ENCODE data around the gene PLCD1.
"Not testable (repeated sequence)": the region's sequence is repeated elsewhere in the genome, so short reads cannot be mapped to it uniquely, and the experiment has no call there.

The PLCD1 gene

DNA sequence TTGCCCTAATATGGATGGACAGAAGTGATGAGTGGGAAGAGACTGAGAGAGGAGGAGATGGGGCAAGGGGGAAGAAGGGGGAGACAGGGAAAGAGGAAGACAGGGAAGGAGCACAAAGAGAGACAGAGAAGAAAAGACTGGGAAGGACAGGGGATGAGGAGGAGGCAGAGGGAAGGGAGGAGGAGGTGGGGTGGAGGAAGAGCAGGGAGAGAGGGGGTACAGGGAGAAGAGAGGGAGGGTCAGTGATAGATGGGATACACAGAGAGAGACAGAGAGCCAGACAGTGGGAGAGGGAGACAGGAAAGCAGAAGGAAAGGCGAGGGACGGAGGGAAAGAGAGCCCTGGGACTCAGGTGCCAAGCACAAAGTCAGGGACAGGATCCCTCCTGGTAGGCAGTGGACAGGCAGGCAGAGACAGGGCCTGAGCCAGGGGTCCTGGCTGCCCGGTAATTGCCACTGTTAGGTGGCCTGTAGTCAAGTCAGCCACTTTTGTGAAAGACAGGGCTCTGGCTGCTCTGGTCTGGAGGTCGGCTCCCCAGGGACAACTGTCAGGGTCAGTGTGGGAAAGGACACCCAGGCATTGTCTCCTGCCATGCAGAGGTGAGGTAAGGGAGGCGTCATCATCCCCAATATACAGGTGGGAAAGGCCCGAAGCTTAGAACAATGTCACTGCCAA, 29.1 kb downstream of the PLCD1 start:
- DNase-seq (ENCODE audit: low read depth), result no peak

DNA sequence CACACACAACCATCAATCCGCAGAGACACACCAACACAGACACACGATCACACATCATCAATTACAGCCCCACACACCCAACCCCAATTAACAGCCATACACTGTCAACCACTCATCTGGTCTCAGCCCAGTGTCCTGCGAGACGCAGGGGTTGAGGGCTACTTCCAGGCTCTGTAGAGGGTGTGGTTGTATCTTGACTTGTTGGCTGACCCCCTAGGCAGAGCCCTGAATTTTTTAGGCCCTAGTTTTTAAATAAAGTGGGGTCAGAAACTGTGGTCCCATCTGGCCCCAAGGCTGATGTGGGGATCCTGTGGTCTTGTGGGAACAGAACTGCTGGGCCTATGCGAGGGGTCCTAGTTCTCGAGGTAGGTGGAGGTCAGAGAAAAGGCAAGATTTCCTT, 29.6 kb downstream of the PLCD1 start:
- DNase-seq (ENCODE audit: low read depth), result no peak

DNA sequence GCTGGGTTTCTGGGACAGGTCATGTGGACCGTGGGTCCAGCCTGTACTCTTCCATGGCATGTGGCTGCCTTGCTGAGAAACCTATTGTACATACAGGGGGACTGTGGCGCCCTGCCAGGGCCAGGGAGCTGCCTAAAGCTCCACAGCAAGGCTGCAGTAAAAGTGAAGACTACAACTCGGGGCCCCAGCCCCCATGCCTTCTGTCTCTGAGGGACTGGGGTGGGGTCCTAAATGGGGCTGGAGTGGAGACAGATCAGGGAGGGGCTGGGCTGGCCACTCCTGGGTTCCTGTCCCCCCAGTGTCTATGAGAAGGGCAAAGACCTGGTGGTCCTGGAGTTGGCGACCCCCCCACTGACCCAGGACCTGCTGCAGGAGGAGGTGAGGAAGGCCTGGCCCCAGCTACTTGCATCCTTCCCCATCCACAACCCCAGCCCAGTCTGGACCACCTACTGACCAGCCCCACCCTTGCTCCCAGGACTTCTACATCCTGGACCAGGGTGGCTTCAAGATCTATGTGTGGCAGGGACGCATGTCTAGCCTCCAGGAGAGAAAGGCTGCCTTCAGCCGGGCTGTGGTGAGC, 31.6 kb downstream of the PLCD1 start:
- no peak for DNase-seq (ENCODE audit: low read depth)

DNA sequence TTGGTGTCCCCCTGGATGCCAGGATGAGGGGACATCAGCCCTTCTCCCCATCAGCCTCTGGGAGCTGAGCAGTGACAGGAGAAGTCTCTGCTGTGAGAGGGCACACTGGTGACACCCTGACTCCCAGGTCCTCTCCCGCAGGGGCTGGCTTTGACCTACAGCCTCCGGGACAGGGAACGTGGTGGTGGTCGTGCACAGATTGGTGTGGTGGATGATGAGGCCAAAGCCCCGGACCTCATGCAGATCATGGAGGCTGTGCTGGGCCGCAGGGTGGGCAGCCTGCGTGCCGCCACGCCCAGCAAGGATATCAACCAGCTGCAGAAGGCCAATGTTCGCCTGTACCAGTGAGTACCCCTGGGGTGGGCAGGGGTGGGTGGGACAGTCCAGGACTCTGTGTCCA, 32.1 kb downstream of the PLCD1 start:
- no peak for DNase-seq (ENCODE audit: low read depth)

DNA sequence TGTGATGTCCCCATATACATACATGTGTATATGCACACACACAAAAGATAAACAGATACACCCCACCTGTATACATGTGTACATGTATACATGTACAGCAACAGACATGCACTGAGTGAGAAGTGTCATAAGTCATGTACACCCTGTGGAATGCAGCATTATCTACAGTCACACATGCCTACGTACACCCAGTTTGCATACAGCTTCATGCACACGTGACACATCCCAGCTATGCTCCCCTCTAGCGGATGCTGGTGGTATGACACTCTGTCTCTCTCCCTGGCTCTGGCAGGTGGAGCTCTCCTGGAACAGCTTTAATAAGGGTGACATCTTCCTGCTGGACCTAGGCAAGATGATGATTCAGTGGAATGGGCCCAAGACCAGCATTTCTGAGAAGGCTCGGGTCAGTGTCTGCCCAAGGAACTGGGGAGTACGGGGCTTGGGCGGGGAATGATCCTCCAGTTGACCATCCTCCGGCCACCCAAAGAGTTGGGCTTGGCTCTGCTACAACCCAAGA, 32.6 kb downstream of the PLCD1 start:
- peak; percentile 76 for DNase-seq (ENCODE audit: low read depth)

DNA sequence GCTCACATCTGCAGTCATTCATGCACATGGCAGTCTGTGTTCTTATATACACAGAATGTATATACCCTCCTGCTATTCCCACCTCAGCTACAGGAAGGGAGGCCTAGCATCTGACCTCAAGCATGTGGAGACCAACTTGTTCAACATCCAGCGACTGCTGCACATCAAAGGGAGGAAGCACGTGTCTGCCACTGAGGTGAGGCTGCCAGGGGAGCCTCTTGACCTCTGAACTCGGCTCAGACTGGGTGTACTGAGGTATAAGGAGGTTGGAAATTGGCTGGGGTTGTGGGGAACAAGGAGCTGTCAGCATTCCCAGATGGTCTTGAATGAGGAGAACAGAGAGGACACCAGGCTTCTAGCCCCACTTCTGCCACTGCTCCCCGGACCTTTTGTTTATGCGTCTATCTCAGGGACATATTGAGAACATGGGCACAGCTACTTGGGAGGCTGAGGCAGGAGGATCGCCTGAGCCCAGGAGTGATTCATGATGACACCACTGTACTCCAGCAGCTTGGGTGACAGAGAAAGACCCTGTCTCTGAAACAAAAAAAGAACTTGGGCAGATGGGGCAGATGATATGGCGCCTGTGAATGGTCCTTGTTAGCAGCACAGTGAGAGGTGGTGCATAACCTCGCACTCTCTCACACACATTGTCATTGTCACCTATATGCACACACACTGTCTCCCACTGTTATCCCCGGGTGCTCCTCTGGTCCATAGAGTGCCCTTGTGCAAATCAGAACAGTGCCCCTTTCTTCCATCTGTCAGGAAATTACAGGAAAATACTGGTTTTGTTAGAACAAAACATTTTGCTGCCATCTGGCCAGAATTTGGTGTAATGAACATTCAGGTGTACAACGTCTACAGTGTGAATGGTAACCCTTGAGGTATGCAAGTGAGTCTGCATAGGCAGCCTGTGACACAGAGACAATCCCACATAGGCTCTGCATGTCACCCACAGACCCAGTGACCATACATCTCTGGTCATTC, 33.5 kb downstream of the PLCD1 start:
- no peak for DNase-seq (ENCODE audit: low read depth)

DNA sequence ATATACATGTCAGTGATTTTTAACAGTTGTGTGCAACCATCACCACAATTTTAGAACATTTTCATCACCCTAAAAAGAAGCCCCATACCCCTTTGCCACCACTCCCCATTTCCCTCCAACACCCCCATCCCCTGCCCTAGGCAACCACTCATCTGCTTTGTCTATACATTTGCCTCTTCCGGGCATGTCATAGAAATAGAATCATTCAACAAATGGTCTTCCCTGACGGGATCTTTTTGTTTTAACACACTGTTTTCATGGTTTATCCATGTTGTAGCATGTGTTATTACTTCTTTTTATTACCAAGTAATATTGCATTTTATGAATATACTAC, 34.8 kb downstream of the PLCD1 start:
- DNase-seq (ENCODE audit: low read depth), result no peak

DNA sequence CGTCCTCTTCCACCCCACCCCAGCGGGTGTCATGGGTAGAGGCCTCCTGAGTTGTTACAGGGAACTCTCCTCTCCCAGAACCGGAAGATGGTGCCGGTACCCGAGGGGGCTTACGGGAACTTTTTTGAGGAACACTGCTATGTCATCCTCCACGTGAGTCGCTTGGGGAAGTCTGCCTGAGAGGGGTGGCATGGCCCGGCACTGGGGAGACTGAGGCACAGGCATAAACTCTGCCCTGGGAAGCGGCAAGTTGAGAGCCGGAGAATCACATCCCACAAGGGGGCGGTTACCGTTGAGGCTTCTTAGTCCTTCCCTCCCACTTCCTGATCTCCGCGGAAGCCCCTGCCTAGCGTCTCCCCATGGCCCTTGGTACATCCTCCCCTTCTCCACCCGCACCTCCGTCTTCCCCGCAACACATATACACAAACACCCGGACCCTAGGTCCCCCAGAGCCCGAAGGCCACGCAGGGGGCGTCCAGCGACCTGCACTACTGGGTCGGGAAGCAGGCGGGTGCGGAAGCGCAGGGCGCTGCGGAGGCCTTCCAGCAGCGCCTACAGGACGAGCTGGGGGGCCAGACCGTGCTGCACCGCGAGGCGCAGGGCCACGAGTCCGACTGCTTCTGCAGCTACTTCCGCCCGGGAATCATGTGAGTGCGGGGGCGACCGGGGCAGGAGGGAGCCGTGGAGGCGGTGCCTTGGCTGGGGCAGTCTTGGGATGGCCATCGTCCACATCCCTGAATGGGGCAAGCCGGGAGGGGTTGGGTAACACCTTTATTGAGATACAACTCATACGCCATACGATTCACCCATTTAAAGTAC, 35.4 kb downstream of the PLCD1 start:
- peak; percentile 42 for DNase-seq (ENCODE audit: low read depth)

DNA sequence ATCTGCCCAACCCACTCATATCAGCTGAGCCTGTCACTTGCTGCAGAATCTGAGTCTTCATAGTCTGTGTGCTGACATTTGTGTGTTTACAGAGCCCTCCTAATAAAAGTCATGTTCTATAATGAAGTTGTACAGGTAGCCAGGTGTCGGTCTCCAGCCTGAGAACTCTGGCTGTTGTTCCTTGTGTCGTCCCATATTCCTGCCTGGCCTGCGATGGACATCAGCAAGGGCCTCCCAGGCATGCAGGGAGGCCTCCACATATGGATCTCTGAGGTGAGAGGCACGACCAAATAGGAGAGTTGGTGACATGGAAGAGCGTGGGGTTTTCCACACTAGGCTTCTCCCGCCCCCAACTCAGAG, 36.0 kb downstream of the PLCD1 start:
- no peak for DNase-seq (ENCODE audit: low read depth)

DNA sequence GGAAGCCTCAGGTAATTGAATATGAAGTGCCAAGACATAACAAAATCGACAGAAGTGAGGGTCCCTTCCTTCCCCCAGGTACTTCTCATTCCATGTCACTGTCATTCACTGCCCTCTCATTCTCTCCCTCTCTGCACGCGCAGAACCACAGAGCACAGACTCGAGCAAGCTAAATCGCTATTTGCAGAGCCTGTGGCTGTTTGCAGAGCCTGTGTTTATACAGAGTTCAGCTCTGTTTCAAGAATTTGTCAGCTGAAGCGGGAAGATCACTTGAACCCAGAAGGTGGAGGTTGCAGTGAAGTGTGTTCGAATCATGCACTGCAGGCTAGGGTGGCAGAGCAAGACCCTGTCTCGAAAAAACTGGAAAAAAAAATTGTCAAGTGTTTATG, 36.4 kb downstream of the PLCD1 start:
- DNase-seq (ENCODE audit: low read depth), result no peak

DNA sequence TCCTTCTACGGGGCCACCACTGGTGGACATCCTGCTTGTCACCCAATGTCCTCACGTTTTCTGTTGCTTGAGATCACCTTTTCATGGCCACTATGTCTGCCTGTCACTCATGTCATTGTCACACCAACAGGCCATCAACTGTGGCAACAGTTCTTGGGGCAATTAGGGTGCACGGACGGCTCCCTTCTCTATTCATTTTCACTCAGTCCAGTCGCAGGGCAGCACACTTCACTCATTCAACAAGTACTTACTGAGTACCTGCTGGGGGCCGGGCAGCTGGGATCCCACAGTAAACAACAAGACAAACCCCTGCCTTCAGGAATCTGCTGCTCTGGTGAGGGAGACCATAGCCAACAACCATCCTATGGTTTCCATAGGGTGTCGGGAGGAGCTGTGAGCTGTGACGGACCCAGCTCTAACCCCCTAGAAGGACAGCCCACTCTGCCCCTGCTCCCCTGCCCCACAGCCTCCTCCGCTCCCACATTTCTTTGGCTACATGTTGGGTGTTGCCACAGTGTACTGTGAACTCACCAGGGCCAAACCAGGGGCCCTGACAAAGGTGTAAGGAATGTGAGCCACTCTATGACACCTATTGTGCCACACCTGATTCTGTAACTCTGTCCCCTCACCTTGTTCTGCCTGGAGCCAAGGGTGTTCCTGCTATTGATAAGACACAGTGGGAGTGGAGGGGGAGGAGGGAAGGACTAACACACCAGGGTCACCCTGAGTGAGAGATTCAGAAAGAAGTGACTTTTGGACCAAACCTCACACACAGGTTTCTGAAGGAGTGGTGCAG, 37.0 kb downstream of the PLCD1 start:
- DNase-seq (ENCODE audit: low read depth), result no peak

DNA sequence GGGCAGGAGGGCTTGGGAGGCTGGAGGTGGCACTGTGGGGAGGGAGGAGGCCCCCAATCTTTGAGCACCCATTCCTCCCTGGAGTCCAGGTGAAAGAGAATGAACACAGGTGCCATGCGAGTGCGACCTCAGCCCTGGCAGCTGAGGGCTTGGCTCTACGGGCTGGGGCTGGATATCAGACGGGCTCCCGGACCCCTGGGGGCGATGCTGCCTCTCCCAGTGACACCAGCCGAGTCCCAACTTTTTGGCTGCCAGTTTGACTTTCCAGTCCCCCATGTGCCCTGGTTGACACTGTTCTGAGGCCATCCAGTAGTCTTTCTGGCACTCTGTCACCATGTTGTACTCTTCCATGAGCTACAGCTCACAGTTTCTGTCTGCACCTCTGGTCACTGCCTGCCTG, 37.6 kb downstream of the PLCD1 start:
- no peak for DNase-seq (ENCODE audit: low read depth)

DNA sequence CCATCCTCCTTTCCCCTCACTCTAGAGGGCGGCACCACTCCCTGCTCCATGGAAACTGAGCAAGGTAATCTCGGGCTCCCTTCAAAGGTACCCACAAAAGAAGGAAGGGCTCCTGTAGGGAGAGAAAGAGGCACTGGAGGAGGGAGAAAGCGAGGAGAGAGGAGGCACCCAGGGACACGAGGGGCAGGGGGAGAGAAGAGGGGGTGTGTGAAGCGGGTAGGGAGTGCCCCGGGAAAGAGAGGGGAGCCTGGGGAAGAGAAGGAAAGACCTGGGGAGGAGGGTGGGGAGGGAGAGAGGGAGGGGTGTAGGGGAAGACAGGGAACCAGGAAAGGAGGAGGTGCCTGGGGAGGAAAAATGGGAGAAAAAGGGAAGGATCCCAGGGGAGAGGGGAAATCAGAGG, 38.3 kb downstream of the PLCD1 start:
- no peak for DNase-seq (ENCODE audit: low read depth)

DNA sequence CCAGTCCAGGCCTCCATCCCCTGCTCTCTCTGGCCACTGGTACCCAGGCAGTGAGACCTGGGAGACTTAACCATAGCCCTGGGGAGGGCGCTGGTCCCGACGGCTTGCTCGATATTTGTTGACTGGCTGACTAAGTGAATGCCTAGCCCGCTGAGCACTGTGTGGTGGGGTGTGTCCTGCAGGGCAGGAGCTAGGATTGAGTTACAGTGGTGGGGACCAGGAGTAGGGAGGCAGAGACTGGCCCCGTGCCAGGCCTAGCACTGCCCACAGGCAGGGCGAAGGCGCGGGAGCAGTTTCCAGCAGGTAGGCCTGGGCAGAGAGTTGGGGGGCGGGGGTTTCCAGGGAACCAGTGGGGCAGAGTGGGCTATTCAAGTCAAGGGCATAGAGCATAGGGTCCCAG, 38.9 kb downstream of the PLCD1 start, which contains the start of gene VILL:
Gene VILL, plus strand, starts transcription at position 260 of the 400 bp plus-strand sequence. CDS start 2,887 bp downstream, outside the sequence.
- DNase-seq (ENCODE audit: low read depth), result no peak

DNA sequence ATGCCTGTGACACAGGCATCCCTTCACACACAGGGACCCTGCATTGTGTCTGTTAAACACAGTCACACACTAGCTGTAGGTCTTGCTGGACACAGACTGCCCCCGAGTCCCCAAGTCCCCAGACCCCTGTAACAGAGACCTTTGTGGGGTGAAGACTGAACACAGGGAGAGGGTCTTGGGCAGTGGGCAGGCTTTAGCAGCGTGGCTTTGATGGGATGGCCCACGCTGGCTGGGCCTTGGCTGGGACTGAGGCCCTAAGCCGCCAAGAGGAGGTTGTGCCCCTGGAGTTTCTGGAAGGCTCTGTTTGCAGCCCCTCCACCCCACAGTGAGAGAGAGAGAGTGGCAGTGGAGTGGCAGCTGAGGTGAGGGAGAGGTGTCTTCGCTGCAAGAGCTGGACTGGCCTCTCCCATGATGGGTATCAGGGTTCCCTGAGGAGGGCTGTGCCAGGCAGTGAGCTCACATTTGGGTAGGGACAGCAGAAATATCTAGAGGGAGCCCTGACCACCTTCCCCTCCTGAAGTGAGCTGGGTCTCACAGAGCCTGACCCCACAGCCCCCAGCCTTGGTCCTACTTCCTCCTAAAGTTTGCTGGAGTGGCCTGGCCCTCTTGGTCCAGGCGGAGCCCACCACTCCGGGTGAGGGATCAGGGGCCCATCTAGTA, 39.5 kb downstream of the PLCD1 start:
- no peak for DNase-seq (ENCODE audit: low read depth)

DNA sequence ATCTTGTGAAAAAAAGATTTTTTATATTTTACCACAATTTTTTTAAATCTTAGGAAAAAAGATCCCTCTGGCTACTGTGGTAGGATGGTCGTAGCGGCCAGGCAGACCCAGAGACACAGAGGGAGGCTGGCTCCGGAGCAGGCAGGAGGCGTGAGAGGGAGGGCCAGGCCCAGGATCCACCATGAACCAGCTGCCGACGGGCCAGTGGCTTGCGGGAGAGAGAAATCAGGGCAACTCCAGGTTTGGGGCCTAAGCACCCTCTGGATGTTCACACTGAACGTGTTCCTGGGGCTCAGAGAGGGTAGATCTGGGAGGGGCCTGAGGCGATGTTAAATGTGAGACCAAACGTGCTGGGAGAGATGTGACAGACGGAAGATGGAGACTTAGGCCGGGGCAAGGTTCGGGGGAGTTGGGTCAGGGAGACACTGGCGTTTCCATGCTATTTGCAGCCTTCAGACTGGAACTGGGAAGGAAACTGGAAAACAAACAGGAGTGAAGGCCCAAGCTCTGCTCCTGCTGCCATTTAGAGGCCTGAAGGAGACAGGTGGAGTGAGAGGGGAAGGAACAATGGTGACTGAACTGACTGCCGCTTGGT, 40.4 kb downstream of the PLCD1 start:
- no peak for DNase-seq (ENCODE audit: low read depth)

DNA sequence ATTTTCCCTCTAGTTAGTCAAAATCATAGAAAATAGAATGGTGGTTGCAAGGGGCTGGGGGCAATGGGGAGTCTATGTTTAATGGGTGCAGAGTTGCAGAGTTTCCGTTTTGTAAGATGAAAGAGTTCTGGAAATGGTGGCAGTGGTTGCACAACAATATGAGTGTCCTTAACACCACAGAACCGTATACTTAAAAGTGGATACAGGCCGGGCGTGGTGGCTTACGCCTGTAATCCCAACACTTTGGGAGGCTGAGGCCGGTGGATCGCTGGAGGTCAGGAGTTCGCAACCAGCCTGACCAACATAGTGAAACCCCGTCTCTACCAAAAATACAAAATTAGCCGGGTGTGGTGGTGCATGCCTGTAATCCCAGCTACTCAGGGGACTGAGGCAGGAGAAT, 41.1 kb downstream of the PLCD1 start:
- not testable (repeated sequence) for DNase-seq (ENCODE audit: low read depth)

DNA sequence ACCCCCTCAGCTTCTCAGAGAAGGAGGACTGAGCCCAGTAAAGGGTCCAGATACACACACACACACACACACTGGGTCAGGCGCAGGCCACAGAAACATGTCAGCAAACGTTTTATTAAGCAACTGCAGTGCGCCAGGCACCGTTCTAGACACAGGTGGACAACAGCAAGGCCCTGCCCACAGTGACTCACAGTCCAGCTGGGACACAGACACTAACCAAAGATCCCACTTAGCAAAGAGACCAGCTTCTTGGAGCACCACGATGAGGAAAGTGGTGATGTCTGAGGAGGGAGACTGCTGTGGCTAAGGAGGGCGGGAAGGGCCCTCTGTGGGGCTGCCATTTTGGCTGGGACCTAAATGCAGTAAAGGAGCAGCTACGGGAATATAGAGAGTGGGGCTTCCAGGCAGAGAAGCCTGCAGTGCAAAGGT, 41.7 kb downstream of the PLCD1 start:
- no peak for DNase-seq (ENCODE audit: low read depth)

DNA sequence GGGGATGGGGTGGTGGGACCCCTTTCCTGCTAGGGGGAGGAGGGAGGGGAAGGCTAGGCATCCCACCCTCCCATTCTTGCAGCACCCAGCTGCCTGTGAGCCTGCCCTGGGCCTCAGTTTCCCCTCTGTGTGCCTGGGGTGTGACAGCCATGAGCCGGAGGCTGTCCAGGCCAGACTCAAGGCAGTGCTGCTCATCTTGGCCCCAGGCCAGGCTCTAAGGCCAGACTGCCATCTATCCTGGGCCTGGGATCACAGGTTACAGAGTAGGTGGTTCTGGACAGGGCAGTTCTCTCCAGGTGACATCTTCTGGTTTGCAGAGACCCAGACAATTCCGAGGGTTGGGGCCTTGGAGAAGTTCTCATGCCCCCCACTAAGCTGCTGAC, 42.1 kb downstream of the PLCD1 start:
- no peak for DNase-seq (ENCODE audit: low read depth)

All from activated T-cell treated with anti-CD3 and anti-CD28 coated beads for 1 hour (primary cell).